GM13976 (cell line): ENCODE measurements around the gene TMEM270.
A peak's percentile ranks its signal among the peaks of the same experiment; 100 is the strongest.
"Not testable (repeated sequence)": the region's sequence is repeated elsewhere in the genome, so short reads cannot be mapped to it uniquely, and the experiment has no call there.

Experiments
- DNase-seq: peaks from one replicate; pipeline ENCODE4 v3.0.0; 2012; ENCODE audit warnings: low spot score
- CTCF ChIP-seq: IDR thresholded peaks from 2 replicates; pipeline ENCODE4 v1.5.1; 2012; ENCODE audit warnings: borderline replicate concordance, mild to moderate bottlenecking; ENCODE audit not compliant: insufficient read depth; ENCODE audit errors: extremely low read depth, missing control alignments, control extremely low read depth
- in situ Hi-C: fragments of 300-500 bp; cut with MboI; formaldehyde crosslinking; loops from one replicate; pipeline ENCODE4 v1.12.0; 2022; ENCODE audit warnings: low sequenced_read_pairs, mixed read lengths, inconsistent platforms; ENCODE audit not compliant: unreplicated experiment

Gene TMEM270

GRCh38 chr7:73832806-73833205 lies 28.2 kb upstream of the TMEM270 start:
- TF ChIP-seq CTCF, result no peak
- DNase-seq, result no peak
- in situ Hi-C loops, result no loop called here

- DNase-seq, result peak; percentile 32
- in situ Hi-C loops, result no loop called here
- TF ChIP-seq CTCF, result no peak
Measured at GRCh38 chr7:73833251-73833919, 27.6 kb upstream of the TMEM270 start.

GRCh38 chr7:73834626-73835191 lies 26.2 kb upstream of the TMEM270 start:
- in situ Hi-C loops, result no loop called here
- peak; percentile 13 for DNase-seq
- TF ChIP-seq CTCF, result no peak

- DNase-seq, result not testable (repeated sequence)
Measured at GRCh38 chr7:73837167-73837566, 23.8 kb upstream of the TMEM270 start.

GRCh38 chr7:73838642-73839041 lies 22.3 kb upstream of the TMEM270 start:
- no peak for TF ChIP-seq CTCF
- DNase-seq, result peak; percentile 25
- in situ Hi-C loops, result no loop called here

More at GRCh38 chr7:73837167-73837566, 23.8 kb upstream of the TMEM270 start:
- in situ Hi-C loops, result not testable (repeated sequence)

- TF ChIP-seq CTCF, result no peak
- DNase-seq, result peak; percentile 11
- in situ Hi-C loops, result no loop called here
Measured at GRCh38 chr7:73839290-73839689, 21.7 kb upstream of the TMEM270 start.
